GM18502 (cell line): ENCODE data around the gene PHLDB3.

ENCODE experiments used
- ATAC-seq: cut with Tn5 transposase; IDR thresholded peaks from one replicate; pipeline ENCODE4 v1.9.1; 2021; ENCODE audit warnings: mild to moderate bottlenecking; ENCODE audit not compliant: unreplicated experiment, poor library complexity

PHLDB3 gene

GRCh38 chr19:43501661-43502418 lies 2.7 kb downstream of the PHLDB3 start:
- ATAC-seq = no peak

- no peak for ATAC-seq
Measured at GRCh38 chr19:43499042-43499441, 5.5 kb downstream of the PHLDB3 start.

GRCh38 chr19:43498233-43498842 lies 6.2 kb downstream of the PHLDB3 start:
- ATAC-seq = no peak

GRCh38 chr19:43496960-43497359 lies 7.6 kb downstream of the PHLDB3 start:
- no peak for ATAC-seq

- ATAC-seq = no peak
Measured at GRCh38 chr19:43495082-43495481, 9.5 kb downstream of the PHLDB3 start.

- no peak for ATAC-seq
Measured at GRCh38 chr19:43490759-43491158, 13.8 kb downstream of the PHLDB3 start.

GRCh38 chr19:43489979-43490599 lies 14.5 kb downstream of the PHLDB3 start:
- ATAC-seq = no peak

GRCh38 chr19:43489310-43489709 lies 15.2 kb downstream of the PHLDB3 start:
- no peak for ATAC-seq

GRCh38 chr19:43488179-43488578 lies 16.4 kb downstream of the PHLDB3 start:
- no peak for ATAC-seq

GRCh38 chr19:43486412-43486811 lies 18.1 kb downstream of the PHLDB3 start:
- ATAC-seq = no peak

- ATAC-seq = no peak
Measured at GRCh38 chr19:43485951-43486350, 18.6 kb downstream of the PHLDB3 start.

- no peak for ATAC-seq
Measured at GRCh38 chr19:43483281-43483680, 21.3 kb downstream of the PHLDB3 start.

GRCh38 chr19:43482193-43482592 lies 22.4 kb downstream of the PHLDB3 start:
- ATAC-seq = no peak

- ATAC-seq = no peak
Measured at GRCh38 chr19:43481701-43482100, 22.8 kb downstream of the PHLDB3 start.

GRCh38 chr19:43480574-43480973 lies 24.0 kb downstream of the PHLDB3 start:
- no peak for ATAC-seq

GRCh38 chr19:43479961-43480561 lies 24.5 kb downstream of the PHLDB3 start:
- no peak for ATAC-seq

- ATAC-seq = no peak
Measured at GRCh38 chr19:43479226-43479625, 25.3 kb downstream of the PHLDB3 start.

- ATAC-seq = no peak
Measured at GRCh38 chr19:43478323-43478722, 26.2 kb downstream of the PHLDB3 start.

- ATAC-seq = no peak
Measured at GRCh38 chr19:43476606-43477005, 27.9 kb downstream of the PHLDB3 start.

- peak; percentile 79 for ATAC-seq
Measured at GRCh38 chr19:43474986-43475705, 29.4 kb downstream of the PHLDB3 start.

- ATAC-seq = no peak
Measured at GRCh38 chr19:43474487-43474886, 30.1 kb downstream of the PHLDB3 start.
